ENCODE results near the gene PRKCZ.

PRKCZ gene

DNA sequence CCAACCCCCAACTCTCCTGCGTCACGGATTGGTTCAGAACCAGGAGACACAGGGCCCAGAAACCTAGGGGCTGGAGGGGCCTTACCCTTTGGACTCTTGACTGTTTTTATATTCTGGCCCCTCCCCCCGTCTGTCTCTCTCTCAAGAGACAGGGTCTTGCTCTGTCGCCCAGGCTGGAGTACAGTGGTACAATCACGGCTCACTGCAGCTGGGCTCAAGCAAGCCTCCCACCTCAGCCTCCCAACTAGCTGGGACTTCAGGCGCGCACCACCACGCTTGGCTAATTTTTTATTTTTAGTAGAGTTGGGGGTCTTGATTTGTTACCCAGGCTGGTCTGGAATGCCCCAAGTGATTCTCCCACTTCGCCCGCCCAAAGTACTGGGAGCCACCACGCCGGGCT is 52.5 kb downstream of the PRKCZ start:
- H3K27ac ChIP-seq (ENCODE audit: low read length), result no peak overlapping the region
- H3K4me3 ChIP-seq (ENCODE audit: low read length), result no peak overlapping the region
- no peaks in the 10 kb centered on the region for H3K4me1 ChIP-seq (ENCODE audit: control insufficient read depth, insufficient read depth, low read length)
- H3K36me3 ChIP-seq (ENCODE audit: control insufficient read depth, insufficient read depth, low read length), result peaks cover 3% of the 10 kb centered on the region; the same call in 1 of the 2 replicates
- no peak for DNase-seq (ENCODE audit: low read depth, low spot score)
- no CpG with 5 or more reads among the region's 12 CpGs for WGBS (ENCODE audit: insufficient coverage, insufficient read length)
- H3K9me3 ChIP-seq (ENCODE audit: control insufficient read depth, insufficient read depth, low read length), result no peaks in the 10 kb centered on the region
- H3K27me3 ChIP-seq (ENCODE audit: control insufficient read depth, insufficient read depth, low read length), result no peaks in the 10 kb centered on the region

DNA sequence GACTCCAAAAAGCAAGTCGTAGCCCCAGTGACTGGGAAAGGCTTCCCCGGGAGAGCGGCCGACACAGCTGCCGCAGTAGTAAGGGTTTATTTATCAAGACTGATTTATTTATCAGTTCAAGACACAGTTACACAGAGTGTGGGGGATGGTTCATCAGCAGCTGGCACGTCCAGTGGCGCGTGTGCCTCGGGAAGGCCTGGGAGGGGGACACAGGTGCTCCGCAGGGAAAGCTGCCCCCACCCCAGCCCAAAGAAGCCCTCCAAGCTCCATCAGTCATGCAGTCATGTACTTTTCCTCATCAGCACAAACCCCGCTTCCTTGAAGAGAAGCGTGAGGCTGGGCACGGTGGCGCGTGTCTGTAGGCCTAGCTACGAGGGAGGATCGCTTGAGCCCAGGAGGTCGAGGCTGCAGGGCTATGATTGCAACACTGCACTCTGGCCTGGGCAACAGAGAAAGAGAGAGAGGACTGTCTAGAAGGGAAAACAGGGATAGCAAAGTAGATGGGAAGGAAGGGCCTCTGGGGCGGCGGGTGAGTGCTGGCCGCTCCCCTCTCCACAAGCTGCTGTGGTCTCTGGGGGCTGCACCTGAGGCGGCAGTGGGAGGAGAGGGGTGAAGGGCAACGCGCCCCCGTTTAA is 53.2 kb downstream of the PRKCZ start:
- no CpG with 5 or more reads among the region's 25 CpGs for WGBS (ENCODE audit: insufficient coverage, insufficient read length)
- no peak for DNase-seq (ENCODE audit: low read depth, low spot score)
- Histone ChIP-seq H3K36me3 (ENCODE audit: control insufficient read depth, insufficient read depth, low read length) (peaks cover 3% of the 10 kb centered on the region; the same call in 1 of the 2 replicates), H3K27ac (ENCODE audit: low read length) (no peak overlapping the region), H3K9me3 (ENCODE audit: control insufficient read depth, insufficient read depth, low read length) (no peaks in the 10 kb centered on the region), H3K4me1 (ENCODE audit: control insufficient read depth, insufficient read depth, low read length) (peaks cover 2% of the 10 kb centered on the region; the same call in 1 of the 2 replicates), H3K4me3 (ENCODE audit: low read length) (no peak overlapping the region), H3K27me3 (ENCODE audit: control insufficient read depth, insufficient read depth, low read length) (no peaks in the 10 kb centered on the region)

DNA sequence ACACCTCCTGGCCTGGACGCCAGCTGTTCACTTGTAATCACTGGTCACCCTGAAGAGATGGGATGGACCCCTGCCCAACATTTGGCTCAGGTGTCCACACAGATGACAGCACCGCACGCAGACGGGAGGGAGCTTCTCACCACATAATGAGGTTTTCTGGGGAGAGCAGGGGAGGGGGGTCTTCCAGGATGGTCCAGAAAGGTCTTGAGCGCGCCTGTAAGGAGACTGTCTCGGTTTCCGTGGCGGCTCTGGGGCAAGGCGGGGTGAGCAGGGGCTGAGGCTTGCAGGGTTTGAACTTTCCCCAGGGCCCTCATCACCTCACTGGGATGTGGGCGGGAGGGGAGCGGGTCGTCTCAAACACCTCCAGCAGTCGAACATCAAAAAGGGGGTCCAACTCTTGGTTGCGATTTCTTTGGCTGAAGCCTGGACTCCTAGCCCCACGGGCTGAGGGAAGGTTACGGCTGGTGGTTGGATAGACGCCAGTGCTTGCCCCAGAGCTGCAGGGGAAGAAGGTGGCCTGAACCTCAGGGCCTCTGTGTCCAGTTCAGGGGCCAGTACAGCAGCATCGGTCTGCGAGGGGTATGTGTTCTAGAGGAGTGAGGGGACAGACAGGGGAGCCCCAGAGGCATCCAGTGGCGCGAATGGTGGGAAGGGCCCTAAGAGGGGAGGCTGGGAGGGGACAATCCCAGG is 53.8 kb downstream of the PRKCZ start:
- Histone ChIP-seq H3K4me1 (ENCODE audit: control insufficient read depth, insufficient read depth, low read length) (peaks cover 3% of the 10 kb centered on the region; the same call in 1 of the 2 replicates), H3K27ac (ENCODE audit: low read length) (no peak overlapping the region), H3K36me3 (ENCODE audit: control insufficient read depth, insufficient read depth, low read length) (peaks cover 3% of the 10 kb centered on the region; the same call in 1 of the 2 replicates), H3K27me3 (ENCODE audit: control insufficient read depth, insufficient read depth, low read length) (no peaks in the 10 kb centered on the region), H3K4me3 (ENCODE audit: low read length) (no peak overlapping the region), H3K9me3 (ENCODE audit: control insufficient read depth, insufficient read depth, low read length) (no peaks in the 10 kb centered on the region)
- WGBS (ENCODE audit: insufficient coverage, insufficient read length), result no CpG with 5 or more reads among the region's 22 CpGs
- no peak for DNase-seq (ENCODE audit: low read depth, low spot score)

DNA sequence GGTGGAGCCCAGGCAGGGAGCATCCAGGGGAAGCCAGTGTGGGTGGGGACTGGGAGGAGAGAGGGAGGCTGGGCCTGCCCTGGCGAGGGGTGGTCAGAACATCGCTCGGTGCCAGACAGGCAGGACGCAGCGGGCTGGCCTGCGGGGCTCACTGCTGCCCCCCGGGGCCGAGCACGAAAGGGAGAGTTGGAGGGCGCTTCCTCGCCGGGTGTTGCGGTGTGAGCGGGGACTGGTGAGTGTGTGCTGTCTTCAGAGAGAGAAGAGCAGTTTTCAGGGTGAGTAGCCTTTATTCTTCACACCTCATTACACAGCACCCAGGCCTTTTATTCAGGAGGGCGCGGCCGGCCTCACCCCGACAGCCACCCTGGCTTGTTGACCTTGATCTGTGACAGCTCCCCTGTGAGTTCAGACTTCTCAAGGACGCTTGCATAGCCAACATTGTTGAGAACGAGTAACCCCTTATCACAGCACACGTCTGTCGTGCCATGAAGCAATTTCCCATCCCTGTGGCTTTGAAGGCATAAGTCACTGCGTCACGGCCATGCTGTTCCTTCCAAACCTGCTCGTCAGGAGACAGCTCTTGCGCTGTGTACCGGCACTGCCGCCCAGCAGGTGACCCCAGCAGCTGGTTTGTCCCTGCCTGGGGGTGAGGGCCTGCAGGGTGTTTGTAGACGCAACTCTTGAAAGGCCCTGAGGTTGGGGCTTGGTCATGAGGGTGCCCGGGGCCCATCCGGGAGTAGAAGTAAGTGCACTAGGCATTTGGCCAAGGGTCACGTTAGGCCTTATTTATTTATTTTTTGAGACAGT is 54.6 kb downstream of the PRKCZ start:
- Histone ChIP-seq H3K4me3 (ENCODE audit: low read length) (no peak overlapping the region), H3K4me1 (ENCODE audit: control insufficient read depth, insufficient read depth, low read length) (peaks cover 3% of the 10 kb centered on the region; the same call in 1 of the 2 replicates), H3K36me3 (ENCODE audit: control insufficient read depth, insufficient read depth, low read length) (peaks cover 3% of the 10 kb centered on the region; the same call in 1 of the 2 replicates), H3K9me3 (ENCODE audit: control insufficient read depth, insufficient read depth, low read length) (no peaks in the 10 kb centered on the region), H3K27me3 (ENCODE audit: control insufficient read depth, insufficient read depth, low read length) (no peaks in the 10 kb centered on the region), H3K27ac (ENCODE audit: low read length) (no peak overlapping the region)
- WGBS (ENCODE audit: insufficient coverage, insufficient read length), result no CpG with 5 or more reads among the region's 32 CpGs
- DNase-seq (ENCODE audit: low read depth, low spot score), result no peak

DNA sequence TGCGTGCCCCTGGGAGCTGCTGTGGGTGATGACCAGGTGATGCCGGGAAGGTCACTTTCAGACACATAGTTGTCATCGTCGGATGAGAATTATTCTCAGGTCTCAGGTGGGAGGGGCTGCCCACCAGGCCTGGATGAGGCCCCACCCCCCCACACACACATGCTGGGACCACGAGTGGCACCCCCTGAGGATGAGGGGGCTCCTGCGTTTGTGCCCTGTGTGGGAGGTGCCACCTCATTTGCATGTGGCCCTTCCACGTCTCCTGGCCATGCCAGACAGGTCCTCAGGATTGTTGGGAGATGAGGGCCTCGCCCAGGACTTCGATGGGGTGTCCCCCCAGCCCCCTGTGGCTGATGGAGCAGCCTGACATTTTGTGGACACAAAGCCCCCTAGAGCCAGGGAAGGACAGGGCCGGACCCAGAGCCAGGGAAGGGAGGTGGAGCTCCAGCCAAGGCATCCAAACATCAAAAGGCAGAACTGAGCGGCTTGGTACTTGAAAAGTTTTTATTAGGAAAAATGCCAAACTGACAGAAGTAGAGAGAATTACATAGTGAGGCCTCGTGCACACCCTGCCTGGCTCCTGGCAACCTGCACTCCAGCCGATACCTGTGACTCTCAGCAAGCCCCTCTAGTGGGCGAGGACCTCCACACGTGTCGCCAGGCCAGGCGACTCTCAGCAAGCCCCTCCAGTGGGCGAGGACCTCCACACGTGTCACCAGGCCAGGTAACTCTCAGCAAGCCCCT is 55.7 kb downstream of the PRKCZ start:
- no peak overlapping the region for H3K27ac ChIP-seq (ENCODE audit: low read length)
- WGBS (ENCODE audit: insufficient coverage, insufficient read length), result no CpG with 5 or more reads among the region's 19 CpGs
- DNase-seq (ENCODE audit: low read depth, low spot score), result no peak
- no peak overlapping the region for H3K4me3 ChIP-seq (ENCODE audit: low read length)
- H3K27me3 ChIP-seq (ENCODE audit: control insufficient read depth, insufficient read depth, low read length), result no peaks in the 10 kb centered on the region
- no peaks in the 10 kb centered on the region for H3K9me3 ChIP-seq (ENCODE audit: control insufficient read depth, insufficient read depth, low read length)
- peaks cover 3% of the 10 kb centered on the region; the same call in 1 of the 2 replicates for H3K4me1 ChIP-seq (ENCODE audit: control insufficient read depth, insufficient read depth, low read length)
- H3K36me3 ChIP-seq (ENCODE audit: control insufficient read depth, insufficient read depth, low read length), result peaks cover 3% of the 10 kb centered on the region; the same call in 1 of the 2 replicates

DNA sequence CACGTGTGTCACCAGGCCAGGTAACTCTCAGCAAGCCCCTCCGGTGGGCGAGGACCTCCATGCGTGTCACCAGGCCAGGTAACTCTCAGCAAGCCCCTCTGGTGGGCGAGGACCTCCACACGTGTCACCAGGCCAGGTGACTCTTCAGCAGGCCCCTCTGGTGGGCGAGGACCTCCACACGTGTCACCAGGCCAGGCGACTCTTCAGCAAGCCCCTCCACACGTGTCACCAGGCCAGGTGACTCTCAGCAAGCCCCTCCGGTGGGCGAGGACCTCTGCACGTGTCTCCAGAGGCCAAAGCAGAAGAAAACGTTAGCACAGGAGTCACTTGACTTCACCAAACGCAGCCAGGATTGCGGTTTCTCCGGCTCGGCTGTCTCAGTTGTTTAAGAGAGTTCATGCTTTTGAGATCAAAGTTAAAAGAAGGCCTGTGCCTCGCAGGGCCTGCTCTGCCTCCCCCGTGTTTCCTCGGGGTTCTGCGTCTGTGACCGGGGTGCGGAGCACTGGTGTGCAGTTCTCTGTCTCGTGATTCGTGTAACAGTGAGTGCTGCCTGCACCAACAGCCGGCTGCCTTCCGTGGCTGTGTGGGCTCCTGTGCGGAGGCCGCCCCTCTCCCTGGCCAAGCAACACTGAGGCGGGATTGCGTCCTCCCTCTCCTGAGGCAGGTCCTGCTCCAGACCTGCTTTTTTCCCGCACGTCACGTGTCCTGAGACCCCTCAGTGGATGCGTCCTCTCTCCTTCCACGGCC is 56.6 kb downstream of the PRKCZ start:
- peaks cover 3% of the 10 kb centered on the region; the same call in 1 of the 2 replicates for H3K36me3 ChIP-seq (ENCODE audit: control insufficient read depth, insufficient read depth, low read length)
- H3K27ac ChIP-seq (ENCODE audit: low read length), result no peak overlapping the region
- no peak overlapping the region for H3K4me3 ChIP-seq (ENCODE audit: low read length)
- no peaks in the 10 kb centered on the region for H3K27me3 ChIP-seq (ENCODE audit: control insufficient read depth, insufficient read depth, low read length)
- no CpG with 5 or more reads among the region's 37 CpGs for WGBS (ENCODE audit: insufficient coverage, insufficient read length)
- no peaks in the 10 kb centered on the region for H3K9me3 ChIP-seq (ENCODE audit: control insufficient read depth, insufficient read depth, low read length)
- peaks cover 3% of the 10 kb centered on the region; the same call in 1 of the 2 replicates for H3K4me1 ChIP-seq (ENCODE audit: control insufficient read depth, insufficient read depth, low read length)
- no peak for DNase-seq (ENCODE audit: low read depth, low spot score)

DNA sequence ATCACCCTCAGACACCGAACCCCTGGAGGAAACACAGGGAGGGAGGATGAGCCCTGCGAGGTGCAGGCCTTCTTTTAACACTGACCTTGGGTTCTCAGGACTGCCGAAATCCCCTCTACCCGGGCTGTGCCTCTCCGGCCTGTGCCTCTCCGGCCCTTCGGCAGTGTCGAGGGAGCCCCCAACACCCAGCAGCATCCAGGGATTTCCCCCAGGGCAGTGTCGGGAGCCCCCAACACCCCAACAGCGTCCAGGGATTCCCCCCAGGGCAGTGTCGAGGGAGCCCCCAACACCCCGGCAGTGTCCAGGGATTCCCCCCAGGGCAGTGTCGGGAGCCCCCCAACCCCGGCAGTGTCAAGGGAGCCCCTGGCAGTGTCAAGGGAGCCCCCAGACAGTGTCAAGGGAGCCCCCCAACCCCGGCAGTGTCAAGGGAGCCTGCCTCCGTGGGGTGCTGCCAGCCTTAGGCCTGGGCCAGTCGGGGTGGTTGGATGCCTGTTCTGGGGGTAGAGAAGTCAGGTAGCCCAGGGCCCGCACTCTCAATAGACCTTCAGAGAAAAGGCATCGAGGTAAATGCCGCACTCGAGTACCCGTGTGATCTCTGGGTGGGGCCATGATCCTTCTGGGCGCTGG is 57.5 kb downstream of the PRKCZ start:
- Histone ChIP-seq H3K4me1 (ENCODE audit: control insufficient read depth, insufficient read depth, low read length) (peaks cover 3% of the 10 kb centered on the region; the same call in 1 of the 2 replicates), H3K36me3 (ENCODE audit: control insufficient read depth, insufficient read depth, low read length) (peaks cover 3% of the 10 kb centered on the region; the same call in 1 of the 2 replicates), H3K4me3 (ENCODE audit: low read length) (no peak overlapping the region), H3K27me3 (ENCODE audit: control insufficient read depth, insufficient read depth, low read length) (no peaks in the 10 kb centered on the region), H3K9me3 (ENCODE audit: control insufficient read depth, insufficient read depth, low read length) (no peaks in the 10 kb centered on the region), H3K27ac (ENCODE audit: low read length) (no peak overlapping the region)
- no CpG with 5 or more reads among the region's 23 CpGs for WGBS (ENCODE audit: insufficient coverage, insufficient read length)
- DNase-seq (ENCODE audit: low read depth, low spot score), result no peak

DNA sequence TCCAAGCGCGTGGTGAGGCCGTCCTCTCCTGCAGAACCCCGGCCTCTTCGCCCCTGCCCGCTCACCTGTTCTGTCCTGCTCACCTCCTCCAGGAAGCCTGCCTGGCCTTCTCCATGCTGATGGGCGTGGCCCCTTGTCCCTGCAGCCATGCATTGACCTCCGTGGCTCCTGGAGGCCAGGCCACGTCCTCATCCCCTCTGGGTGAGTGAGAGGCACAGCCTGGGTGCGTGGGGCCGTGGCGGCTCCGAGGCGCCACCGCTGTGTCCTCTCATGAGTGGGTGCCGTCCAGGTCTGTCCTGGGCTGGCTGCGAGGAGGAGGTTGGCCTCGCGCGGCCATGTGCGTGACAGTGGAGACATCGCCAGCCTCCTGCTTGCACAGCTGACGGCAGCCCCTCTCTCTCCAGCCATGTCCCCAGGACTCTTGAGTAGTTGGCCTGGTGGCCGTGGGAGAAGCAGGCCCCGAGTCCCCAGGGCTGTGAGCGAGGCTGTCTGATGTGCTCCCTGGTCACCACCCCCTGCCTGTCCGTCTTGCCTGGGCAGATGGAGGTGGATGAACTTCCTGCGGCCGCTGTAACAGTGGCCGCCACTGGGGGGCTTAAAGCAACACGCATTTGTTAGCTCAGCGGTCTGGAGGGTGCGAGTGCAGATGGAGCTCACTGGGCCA is 58.1 kb downstream of the PRKCZ start:
- Histone ChIP-seq H3K9me3 (ENCODE audit: control insufficient read depth, insufficient read depth, low read length) (no peaks in the 10 kb centered on the region), H3K27me3 (ENCODE audit: control insufficient read depth, insufficient read depth, low read length) (no peaks in the 10 kb centered on the region), H3K36me3 (ENCODE audit: control insufficient read depth, insufficient read depth, low read length) (peaks cover 3% of the 10 kb centered on the region; the same call in 1 of the 2 replicates), H3K4me1 (ENCODE audit: control insufficient read depth, insufficient read depth, low read length) (peaks cover 3% of the 10 kb centered on the region; the same call in 1 of the 2 replicates), H3K4me3 (ENCODE audit: low read length) (no peak overlapping the region), H3K27ac (ENCODE audit: low read length) (no peak overlapping the region)
- WGBS (ENCODE audit: insufficient coverage, insufficient read length), result no CpG with 5 or more reads among the region's 33 CpGs
- peak; percentile 33 for DNase-seq (ENCODE audit: low read depth, low spot score)
